HG02623 (cell line): ENCODE data around the gene GLS2.
"Not testable (repeated sequence)": the region's sequence is repeated elsewhere in the genome, so short reads cannot be mapped to it uniquely, and the experiment has no call there.

Experiments used
- ATAC-seq: cut with Tn5 transposase; IDR thresholded peaks from one replicate; pipeline ENCODE4 v1.9.1; 2021; ENCODE audit warnings: moderate library complexity; ENCODE audit not compliant: unreplicated experiment

GLS2 gene

DNA sequence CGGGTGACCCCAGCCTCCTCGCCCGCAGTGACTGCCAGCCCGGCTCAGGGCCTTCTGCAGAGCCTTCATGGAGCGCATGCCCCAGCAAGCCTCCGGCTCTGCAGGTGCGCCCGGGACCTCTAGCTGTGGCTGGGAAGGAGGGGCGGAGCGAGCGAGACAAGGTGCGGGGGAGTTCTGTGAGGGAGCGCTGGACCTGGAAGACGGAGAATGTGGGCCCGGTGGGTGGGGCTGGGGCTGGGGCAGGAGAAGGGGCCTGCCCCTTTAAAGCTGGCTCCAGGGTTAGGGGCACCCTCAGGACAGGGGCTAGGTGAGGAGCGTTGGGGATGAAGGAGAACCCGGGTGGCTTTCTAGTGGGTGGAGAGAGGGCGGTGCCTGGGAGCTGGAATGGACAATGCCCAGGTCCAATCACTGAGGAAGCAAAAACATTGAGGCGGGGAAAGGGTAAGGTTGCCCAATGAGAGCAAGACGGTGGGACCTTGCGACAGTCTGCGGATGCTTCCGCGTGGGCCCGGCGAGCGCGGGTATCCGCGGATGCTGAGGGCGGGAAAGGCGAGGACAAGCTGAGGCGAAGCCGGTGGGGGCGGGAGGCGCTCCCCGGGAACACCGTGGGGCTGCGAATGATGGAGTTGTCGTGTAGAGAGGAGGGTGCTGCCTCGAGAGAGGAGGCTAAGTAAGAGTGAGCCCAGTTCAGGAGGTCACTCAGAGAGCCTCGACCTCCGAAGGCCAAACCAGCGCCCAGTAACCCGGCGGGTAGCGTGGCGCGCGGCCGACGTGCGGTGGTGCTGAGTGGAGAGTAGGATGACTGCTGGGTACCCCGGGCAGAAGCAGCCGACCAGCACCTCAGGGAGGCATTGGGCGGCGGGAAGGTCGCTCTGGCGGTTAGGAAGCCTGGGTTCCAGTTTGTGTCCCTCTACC, at the start of gene GLS2:
Gene GLS2, minus strand, starts transcription at position 121 of the 915 bp plus-strand sequence. Its CDS starts 43 bp downstream, at position 78.
- peak; percentile 88 for ATAC-seq

DNA sequence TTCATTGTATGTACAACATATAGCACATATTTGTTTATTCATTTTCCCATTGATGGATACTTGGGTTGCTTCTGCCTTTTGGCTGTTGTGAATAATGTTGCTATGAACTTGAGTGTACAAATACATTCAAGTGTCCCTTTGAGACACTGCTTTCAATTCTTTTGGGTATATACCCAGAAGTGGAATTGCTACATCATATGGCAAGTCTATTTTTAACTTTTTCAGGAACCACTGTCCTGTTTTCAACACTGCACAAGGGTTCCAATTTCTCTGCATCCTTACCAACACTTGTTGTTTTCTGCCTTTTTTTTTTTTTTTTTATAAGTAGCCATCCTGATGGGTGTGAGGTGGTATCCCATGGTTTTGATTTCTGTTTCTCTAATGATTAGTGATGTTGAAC, 49.6 kb upstream of the GLS2 start:
- ATAC-seq, result no peak

DNA sequence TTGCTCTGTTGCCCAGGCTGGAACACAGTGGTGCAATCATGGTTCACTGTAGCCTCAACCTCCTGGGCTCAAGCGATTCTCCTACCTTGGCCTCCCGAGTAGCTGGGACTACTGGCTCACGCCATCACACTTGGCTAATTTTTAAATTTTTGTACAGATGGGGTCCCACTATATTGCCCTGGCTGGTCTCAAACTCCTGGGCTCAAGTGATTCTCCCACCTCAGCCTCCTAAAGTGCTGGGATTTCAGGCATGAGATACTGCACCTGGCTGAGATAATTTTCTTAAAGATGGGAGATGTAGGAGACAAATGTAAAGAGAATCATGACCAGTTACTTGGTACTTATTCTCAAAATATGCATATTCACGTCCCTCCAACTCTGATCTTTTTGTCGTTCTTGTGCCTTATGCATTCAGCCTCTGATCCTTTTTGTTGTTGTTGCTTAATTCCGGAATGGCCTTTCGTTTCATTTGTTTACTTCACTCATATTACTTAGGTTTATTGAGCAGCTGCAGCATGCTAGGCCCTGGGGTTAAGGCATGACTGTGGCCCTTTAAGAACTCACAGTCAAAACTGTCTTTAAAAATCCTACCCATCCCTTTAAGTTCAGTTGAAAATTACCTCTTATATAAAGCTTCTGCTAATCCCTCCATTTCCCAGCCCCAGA, 42.6 kb upstream of the GLS2 start:
- ATAC-seq, result no peak

DNA sequence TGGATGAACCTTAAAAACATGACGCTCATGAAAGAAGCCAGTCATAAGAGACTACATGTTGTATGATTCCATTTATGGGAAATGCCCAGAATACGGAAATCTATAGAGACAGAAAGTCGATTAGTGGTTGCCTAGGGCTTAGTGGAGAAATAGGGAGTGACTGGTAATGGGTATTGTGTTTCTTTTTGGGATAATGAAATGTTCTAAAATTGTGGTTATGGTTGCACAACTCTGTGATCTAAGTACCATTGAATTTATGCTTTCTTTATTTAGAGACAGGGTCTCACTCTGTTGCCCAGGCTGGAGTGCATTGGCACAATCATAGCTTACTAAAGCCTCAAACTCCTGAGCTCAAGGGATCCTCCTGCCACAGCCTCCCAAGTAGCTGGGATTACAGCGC, 41.7 kb upstream of the GLS2 start:
- no peak for ATAC-seq

DNA sequence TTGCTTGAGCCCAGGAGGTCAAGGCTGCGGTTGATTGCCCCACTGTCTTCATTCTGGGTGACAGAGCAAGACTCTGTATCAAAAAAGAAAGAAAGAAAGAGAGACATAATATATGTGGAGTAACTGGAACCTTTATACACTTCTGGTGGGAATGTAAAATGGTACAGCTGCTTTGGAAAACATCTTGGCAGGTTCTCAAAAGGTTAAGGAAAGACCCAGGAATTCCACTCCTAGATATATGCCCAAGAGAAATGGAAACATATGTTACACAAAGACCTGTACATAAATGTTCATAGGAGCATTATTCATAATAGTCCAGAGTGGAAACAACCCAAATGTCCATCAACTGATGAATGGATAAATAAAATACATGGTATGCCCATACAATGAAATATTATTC, 40.9 kb upstream of the GLS2 start:
- ATAC-seq, result no peak

DNA sequence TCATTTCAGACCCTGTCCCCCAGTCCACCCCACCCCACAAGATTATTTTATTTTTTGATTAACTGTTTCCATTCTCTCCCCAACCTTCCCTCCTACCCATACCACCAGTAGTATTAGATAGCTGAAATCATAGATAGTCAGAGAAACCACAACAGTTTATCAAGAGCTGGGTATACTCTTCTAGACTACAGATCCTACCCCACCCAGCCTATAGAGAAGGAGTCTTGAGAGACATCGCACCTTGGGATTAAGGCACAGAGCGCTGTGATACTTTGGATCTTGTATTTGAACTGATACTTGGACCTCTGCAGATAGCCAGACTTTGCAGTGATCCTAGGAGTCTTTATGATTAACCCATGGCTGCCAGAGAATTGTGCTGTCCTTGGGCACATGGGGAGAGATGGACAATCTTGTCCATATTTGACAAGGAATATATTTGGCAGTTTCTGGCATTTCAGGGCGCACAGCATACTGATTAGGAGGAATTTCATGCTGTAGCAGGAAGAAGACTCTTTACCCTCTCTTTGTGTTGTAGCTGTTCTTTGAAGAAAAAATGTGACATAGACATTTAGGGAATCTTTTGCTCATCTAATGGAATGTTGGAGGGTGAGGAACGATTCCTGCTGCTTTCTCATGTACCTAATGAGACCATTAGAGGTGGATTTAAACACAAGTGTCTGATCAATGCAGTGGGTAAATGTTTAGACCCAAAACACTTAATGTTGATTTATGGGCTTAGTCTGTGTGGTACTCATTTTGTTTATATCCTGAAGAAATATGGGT, 34.6 kb upstream of the GLS2 start:
- ATAC-seq, result no peak

DNA sequence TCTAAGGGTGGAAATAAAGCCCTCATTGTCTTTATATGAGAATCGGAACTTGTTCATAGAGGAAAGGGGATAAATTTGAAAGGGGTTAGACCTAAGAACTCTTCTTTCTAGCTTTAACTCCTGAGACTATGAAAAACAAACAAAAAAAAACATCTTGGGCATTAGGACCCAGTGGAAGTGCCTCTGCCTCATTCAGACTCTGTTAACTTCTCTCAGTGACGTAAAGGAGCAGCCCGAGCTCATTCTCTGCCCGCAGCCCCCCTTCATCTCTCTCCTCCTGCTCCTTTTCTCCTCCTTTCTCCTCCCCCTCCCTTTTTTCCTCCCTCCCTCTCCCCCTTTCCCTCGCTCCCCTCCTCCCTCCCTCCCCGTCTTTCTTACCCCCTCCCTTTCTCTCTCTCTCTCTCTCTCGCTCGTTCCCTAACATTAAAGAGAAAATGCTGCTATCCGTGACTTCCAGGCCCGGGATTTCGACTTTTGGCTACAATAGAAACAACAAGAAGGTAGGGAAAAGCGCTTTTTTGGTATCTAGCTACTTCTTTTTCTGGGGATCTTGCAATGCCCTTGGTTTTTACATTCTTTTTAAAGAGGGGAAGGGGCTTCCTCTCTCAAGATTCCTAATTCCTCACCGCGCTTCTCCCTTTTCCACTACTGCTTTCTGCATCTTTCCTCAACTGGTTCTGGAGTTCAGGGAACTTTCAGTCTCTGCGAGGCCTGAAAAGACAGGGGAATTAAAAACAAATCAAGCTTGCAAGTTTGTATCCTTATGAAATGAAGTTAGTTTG, 33.8 kb upstream of the GLS2 start, which contains the start of gene RBMS2:
Gene RBMS2, plus strand, starts transcription at position 231 of the 782 bp plus-strand sequence. Its CDS starts 204 bp downstream, at position 435.
- ATAC-seq, result no peak

DNA sequence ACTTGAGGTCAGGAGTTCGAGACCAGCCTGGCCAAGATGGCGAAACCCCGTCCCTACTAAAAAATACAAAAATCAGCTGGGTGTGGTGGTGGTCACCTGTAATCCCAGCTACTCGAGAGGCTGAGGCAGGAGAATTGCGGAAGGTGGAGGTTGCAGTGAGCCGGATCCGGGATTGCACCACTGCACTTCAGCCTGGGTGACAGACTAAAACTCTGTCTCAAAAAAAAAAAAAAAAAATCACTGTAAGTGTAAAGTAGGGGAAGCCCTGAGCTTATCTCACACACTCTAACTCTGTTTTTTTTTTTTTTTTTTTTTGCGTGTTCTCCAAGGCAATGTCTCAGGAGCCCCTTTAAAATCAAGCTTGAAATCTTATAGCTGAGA, 33.2 kb upstream of the GLS2 start:
- no peak for ATAC-seq

DNA sequence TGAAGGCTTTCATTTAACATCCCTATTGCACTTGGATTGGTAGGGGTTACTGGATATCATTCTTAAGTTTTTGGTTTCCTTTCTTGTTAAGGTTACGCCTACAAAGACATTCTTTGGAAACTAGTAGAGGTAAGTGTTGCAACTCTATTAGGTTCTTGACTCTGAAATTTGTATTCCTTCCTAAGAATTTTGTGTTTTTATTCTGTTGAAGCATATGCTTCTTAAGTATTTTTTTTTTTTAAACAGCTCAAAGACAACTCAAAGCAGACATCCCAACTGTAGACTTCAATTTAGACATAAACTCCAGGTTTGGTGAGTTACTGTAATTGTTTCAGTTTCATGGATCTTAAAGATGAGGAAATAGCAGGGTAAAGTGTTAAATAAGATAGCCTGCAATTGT, 32.5 kb upstream of the GLS2 start:
- no peak for ATAC-seq

DNA sequence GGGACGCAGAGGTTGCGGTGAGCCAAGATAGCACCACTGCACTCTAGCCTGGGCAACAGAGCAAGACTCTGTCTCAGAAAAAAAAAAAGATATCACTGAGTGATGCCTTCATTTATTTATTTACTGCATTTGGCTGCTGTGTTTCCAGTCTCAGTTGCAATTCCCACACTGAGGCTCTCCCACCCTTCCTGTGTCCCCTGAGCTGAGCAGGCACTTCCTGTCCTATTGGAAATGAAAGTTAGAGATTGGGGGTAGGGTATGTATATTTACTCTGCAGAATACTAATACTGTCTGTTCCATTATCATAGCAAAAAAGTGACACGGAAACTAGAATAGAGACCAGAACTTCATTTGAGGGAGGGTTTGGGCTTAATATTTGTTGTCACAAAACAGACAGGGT, 32.1 kb upstream of the GLS2 start:
- ATAC-seq, result no peak

DNA sequence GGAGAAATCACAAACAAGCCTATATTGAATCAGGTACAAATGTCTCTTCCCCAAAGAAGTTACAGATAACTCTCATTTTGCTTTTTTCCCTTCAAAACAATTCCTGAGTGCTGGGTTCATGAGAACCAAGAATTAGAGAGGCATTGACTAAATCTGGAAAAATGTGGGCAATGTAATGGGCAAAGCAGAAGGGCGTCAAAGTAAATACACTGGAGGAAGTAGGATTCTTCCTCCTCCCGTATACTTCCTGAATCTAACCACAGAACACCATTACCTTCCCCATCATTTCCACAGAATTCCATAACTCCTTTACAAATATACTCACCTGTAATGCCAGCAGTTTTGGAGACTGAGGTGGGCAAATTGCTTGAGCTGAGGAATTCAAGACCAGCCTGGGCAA, 30.6 kb upstream of the GLS2 start:
- ATAC-seq, result no peak

DNA sequence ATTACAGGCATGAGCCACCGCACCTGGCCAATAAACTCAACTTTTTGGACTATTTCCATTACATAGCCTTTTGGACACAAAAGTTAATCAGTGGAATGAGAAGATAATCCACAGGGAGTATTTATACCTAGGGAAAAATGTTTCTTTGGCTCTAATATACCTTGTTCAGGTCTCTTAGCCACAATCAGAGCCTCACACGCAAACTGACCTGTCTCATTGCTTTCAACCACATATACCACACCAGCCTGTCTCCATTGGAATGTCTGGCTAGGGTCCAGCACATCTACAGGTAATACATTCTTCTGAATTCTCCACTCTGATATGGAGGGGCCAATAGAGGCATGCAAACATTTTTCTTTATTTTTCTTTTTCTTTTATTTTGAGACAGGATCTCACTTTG, 29.9 kb upstream of the GLS2 start:
- no peak for ATAC-seq

DNA sequence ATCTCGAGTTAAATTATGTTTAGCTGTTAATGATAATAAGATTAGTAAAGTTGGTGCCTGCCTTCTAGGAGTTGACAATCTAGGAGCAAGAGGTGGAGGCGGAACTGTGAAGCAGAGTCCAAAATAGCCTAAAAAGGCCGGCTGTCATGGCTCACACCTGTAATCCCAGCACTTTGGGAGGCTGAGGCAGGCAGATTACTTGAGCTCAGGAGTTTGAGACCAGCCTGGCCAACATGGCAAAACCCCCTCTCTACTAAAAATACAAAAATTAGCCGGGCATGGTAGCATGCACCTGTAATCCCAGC, 26.0 kb upstream of the GLS2 start:
- not testable (repeated sequence) for ATAC-seq

DNA sequence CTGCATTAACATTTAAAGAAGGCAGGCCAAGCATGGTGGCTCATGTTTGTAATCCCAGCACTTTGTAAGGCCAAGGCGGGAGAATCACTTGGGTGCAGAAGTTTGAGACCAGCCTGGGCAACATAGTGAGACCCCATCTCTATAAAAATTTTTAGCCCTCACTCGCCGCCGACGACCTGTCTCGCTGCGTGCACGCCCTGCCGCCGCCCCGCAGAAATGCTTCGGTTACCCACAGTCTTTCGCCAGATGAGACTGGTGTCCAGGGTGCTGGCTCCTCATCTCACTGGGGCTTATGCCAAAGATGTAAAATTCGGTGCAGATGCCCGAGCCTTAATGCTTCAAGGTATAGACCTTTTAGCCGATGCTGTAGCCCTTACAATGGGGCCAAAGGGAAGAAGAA, 22.8 kb upstream of the GLS2 start:
- ATAC-seq, result no peak

DNA sequence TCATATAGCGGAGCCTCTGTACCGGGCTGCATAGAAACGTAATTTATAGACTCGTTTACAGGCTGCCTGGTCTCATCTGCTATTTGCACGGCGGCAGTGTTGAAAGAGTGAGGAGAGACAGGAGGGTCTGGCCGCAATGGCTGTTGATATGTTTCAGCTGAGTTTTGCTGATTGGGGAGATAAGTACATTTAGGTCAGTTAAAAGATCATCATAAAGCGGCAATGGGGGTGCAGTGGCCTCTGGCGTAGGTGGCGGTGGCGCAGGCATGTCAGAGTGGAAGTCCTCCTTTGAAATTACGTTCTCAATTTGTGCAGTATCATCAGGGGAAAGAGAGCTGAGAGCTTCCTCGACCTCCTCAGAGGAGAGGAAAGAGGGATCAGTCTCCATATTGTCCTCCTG, 11.9 kb upstream of the GLS2 start:
- ATAC-seq, result not testable (repeated sequence)

DNA sequence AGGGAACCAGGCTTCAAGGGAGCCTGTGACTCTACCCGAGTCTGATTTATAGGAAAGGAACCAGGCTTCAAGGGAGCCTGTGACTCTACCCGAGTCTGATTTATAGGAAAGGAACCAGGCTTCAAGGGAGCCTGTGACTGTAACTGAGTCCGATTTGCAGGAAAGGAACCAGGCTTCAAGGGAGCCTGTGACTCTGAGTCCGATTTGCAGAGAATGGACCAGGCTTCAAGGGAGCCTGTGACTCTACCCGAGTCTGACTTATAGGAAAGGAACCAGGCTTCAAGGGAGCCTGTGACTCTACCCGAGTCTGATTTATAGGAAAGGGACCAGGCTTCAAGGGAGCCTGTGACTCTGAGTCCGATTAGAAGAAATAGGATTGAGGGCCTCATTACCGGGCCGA, 11.5 kb upstream of the GLS2 start:
- ATAC-seq, result not testable (repeated sequence)

DNA sequence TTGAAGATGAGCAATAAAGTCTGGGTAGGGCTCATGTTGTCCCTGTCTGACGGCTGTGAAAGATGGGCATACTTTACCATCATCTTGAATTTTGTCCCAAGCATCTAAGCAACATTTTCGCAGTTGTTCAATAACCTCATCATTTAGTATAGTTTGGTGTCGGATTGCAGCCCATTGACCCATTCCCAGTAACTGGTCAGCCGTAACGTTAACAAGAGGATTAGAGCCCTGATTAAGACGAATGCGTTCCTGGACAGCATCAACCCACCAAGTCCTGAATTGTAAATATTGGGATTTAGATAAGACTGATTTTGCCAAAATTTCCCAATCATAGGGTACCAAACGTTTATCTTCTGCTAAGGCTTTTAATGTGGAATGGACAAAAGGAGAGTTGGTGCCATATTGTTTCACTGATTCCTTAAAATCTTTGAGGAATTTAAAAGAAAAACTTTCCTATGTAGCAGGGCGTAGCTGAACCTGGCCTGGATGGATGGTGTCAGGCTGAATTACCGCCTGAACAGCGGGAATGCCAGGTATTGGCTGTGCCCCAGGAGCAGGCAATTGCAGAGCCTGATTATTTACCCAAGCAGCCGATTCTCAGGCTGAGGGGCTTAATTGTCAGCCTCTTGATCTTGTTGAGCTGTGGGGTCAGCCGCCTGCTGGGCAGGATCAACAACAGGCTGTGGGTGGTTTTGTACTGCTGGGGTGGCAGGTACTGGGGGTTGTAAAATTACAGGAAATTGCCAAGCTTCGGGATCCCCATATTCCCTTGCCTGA, 10.4 kb upstream of the GLS2 start:
- ATAC-seq, result not testable (repeated sequence)

DNA sequence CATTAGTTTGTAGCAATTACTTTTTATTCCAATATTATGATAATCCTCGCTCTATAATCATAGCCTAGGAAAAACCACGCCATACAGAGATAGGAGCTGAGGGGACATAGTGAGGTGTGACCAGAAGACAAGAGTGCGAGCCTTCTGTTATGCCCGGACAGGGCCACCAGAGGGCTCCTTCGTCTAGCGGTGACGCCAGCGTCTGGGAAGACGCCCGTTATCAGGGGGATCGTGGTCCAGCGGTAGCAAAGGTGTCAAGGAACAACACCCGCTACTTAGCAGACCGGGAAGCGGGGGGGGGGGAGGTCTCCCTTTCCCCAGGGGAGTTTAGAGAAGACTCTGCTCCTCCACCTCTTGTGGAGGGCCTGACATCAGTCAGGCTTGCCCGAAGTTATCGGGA, 8.7 kb upstream of the GLS2 start:
- ATAC-seq, result not testable (repeated sequence)

DNA sequence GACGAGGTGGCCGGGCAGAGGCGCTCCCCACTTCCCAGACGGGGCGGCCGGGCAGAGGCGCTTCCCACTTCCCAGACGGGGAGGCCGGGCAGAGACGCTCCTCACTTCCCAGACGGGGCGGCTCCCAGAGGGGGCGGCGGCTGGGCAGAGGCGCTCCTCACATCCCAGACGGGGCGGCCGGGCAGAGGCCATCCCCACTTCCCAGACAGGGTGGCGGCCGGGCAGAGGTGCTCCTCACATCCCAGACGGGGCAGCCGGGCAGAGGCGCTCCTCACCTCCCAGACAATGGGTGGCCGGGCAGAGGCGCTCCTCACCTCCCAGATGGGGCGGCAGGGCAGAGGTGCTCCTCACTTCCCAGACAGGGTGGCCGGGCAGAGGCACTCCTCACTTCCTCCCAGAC, 6.5 kb upstream of the GLS2 start:
- not testable (repeated sequence) for ATAC-seq

DNA sequence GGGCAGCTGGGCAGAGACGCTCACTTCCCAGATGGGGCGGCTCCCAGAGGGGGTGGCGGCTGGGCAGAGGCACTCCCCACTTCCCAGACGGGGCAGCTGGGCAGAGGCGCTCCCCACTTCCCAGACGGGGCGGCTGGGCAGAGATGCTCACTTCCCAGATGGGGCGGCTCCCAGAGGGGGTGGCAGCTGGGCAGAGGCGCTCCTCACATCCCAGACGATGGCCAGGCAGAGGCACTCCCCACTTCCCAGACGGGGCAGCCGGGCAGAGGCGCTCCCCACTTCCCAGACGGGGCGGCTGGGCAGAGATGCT, 6.1 kb upstream of the GLS2 start:
- not testable (repeated sequence) for ATAC-seq
